Tibial nerve (tissue), 4 donors: ENCODE data around the gene ISLR. TPM values are rescaled to one million over a fixed set of nuclear protein-coding genes. Genes with fewer than 3 reads are reported as not detected.

Source experiments
- DNase-seq, 2 donors: peaks; one replicate each; pipeline ENCODE4 v3.0.0-alpha.2; 2019; ENCODE audit warnings: low spot score in 2 of 2
- H3K27ac ChIP-seq, 4 donors: fragments of 200-600 bp; sonication (generic) in 3 of 4; one replicate each; pipeline ENCODE4 v1.5.1; 2017 to 2019; ENCODE audit warnings: mild to moderate bottlenecking in 1 of 4
- H3K27me3 ChIP-seq, 2 donors: fragments of 200-600 bp; sonication (generic) in 1 of 2; one replicate each; pipeline versions ENCODE4 v1.5.1 to v1.6.0; 2017 to 2019
- H3K36me3 ChIP-seq, 3 donors: fragments of 200-600 bp; sonication (generic); one replicate each; pipeline ENCODE4 v1.5.1; 2018 to 2019
- H3K4me1 ChIP-seq, 4 donors: fragments of 200-600 bp; sonication (generic) in 3 of 4; one replicate each; pipeline ENCODE4 v1.5.1; 2017 to 2019
- H3K4me3 ChIP-seq, 4 donors: fragments of 200-600 bp; sonication (generic) in 3 of 4; one replicate each; pipeline ENCODE4 v1.5.1; 2017 to 2019; ENCODE audit warnings: mild to moderate bottlenecking in 1 of 4, moderate library complexity in 1 of 4
- H3K9me3 ChIP-seq, 4 donors: fragments of 200-600 bp; sonication (generic) in 3 of 4; one replicate each; pipeline ENCODE4 v1.5.1; 2017 to 2019
- CTCF ChIP-seq, 5 experiments: fragments of 200-600 bp in 3 of 5; fragments of 450-650 bp in 2 of 5; sonication (generic) in 3 of 5; IDR thresholded peaks; one replicate each; pipeline ENCODE4 v1.5.1; 2016 to 2019; ENCODE audit warnings: antibody characterized with exemption in 5 of 5, mild to moderate bottlenecking in 3 of 5, moderate library complexity in 2 of 5
- EP300 ChIP-seq, 2 donors: sonication (generic); formaldehyde crosslinking; IDR thresholded peaks; one replicate each; pipeline ENCODE4 v1.6.1; 2017; ENCODE audit warnings: antibody characterized with exemption in 2 of 2, mild to moderate bottlenecking in 1 of 2
- POLR2A ChIP-seq, 2 donors: fragments of 450-650 bp; IDR thresholded peaks; one replicate each; pipeline ENCODE4 v1.6.1; 2017; ENCODE audit warnings: antibody characterized with exemption in 2 of 2, mild to moderate bottlenecking in 2 of 2, moderate library complexity in 2 of 2
- WGBS, 2 donors: methylation state at CpG; one replicate each; pipeline ENCODE4 v1.1.5; 2018; 5-methylcytosine and 5-hydroxymethylcytosine counted together
- total RNA-seq, 4 donors: library from RNA; depleted of rRNA; stranded (reverse); fragments of >200 nt; gene quantifications; one replicate each; pipeline ENCODE4 v1.1.0, GENCODE V29; 2016

The ISLR gene
- total RNA-seq, 4 donors from 2014 or later: 41.7 to 250 (median 164) TPM

DNA sequence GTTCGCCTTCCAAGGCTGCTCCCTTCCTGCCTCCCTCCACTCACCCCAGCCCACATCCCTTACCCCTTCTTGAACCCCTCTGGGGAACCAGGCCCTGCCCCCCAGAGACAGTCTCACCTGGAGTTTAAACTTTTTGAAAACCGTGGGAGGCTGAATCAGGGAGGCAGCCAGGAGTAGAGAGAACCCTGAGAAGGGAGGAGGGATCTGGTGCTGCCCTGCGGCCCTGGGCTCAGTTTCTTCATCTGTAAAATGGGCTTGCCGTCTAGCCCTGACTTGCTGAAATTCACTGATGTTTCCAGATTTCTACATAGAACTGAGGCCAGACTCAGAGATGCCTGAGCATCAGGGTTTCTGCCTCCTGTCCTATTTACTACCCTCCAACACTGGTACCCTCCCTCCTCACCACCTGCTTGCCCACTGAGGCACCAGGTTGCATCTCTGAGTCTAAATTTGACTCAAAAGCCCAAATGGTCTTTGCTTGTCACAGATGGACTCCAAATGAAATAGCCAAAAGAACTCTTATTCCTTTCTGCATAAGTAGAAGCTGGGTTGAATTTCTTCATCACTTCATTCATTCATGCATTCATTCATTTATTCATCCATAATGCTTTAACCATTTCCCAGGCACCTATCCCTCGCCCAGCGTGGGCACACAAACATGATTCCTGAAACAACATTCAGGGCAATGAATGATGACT, 41.0 kb downstream of the ISLR start:
- no peaks in the 10 kb centered on the region for H3K27me3 ChIP-seq
- H3K4me3 ChIP-seq: no peak overlapping the region
- no peak for DNase-seq
- no peaks in the 10 kb centered on the region for H3K36me3 ChIP-seq
- peaks cover 0 to 3% (median 0%) of the 10 kb centered on the region in 4 donors for H3K9me3 ChIP-seq
- H3K27ac ChIP-seq: no peak overlapping the region
- 53 to 56% methylated on average over 6 of the region's 6 CpGs for WGBS, 2 donors
- no peak for TF ChIP-seq EP300 (IDR thresholded peaks at IDR 0.05)
- TF ChIP-seq CTCF (IDR thresholded peaks at IDR 0.05): no peak
- no peak for TF ChIP-seq POLR2A (IDR thresholded peaks at IDR 0.05)
- no peaks in the 10 kb centered on the region for H3K4me1 ChIP-seq

GRCh38 chr15:74215958-74216357, 42.4 kb downstream of the ISLR start:
- 84 to 86% methylated on average over 8 of the region's 8 CpGs for WGBS, 2 donors
- H3K9me3 ChIP-seq: peaks cover 0 to under 1% (median 0%) of the 10 kb centered on the region in 4 donors
- TF ChIP-seq POLR2A (IDR thresholded peaks at IDR 0.05): no peak
- no peak for TF ChIP-seq EP300 (IDR thresholded peaks at IDR 0.05)
- no peak overlapping the region for H3K4me3 ChIP-seq
- DNase-seq: no peak
- peaks cover 0 to 3% of the 10 kb centered on the region in 2 donors for H3K27me3 ChIP-seq
- no peaks in the 10 kb centered on the region for H3K4me1 ChIP-seq
- H3K27ac ChIP-seq: no peak overlapping the region
- H3K36me3 ChIP-seq: no peaks in the 10 kb centered on the region

GRCh38 chr15:74216949-74217348, 43.4 kb downstream of the ISLR start:
- Histone ChIP-seq H3K4me3 (no peak overlapping the region), H3K36me3 (no peaks in the 10 kb centered on the region), H3K4me1 (peaks cover 0 to 8% (median 0%) of the 10 kb centered on the region in 4 donors), H3K9me3 (no peaks in the 10 kb centered on the region), H3K27ac (no peak overlapping the region), H3K27me3 (peaks cover 0 to 3% of the 10 kb centered on the region in 2 donors)
- no peak for DNase-seq
- TF ChIP-seq POLR2A (IDR thresholded peaks at IDR 0.05) (no peak), CTCF (IDR thresholded peaks at IDR 0.05) (no peak), EP300 (IDR thresholded peaks at IDR 0.05) (no peak)
- 85 to 92% methylated on average over 3 of the region's 3 CpGs for WGBS, 2 donors

- H3K9me3 ChIP-seq: no peaks in the 10 kb centered on the region
- no peak overlapping the region for H3K27ac ChIP-seq
- TF ChIP-seq EP300 (IDR thresholded peaks at IDR 0.05) (no peak), POLR2A (IDR thresholded peaks at IDR 0.05) (no peak), CTCF (IDR thresholded peaks at IDR 0.05) (no peak)
- no peak for DNase-seq
- H3K4me3 ChIP-seq: no peak overlapping the region
- peaks cover 0 to 17% (median 0%) of the 10 kb centered on the region in 4 donors for H3K4me1 ChIP-seq
- peaks cover 0 to 11% of the 10 kb centered on the region in 2 donors for H3K27me3 ChIP-seq
- 90 to 93% methylated on average over 2 to 16 of the region's 16 CpGs for WGBS, 2 donors
- no peaks in the 10 kb centered on the region for H3K36me3 ChIP-seq
Measured at GRCh38 chr15:74217907-74218885, 44.7 kb downstream of the ISLR start.

- Histone ChIP-seq H3K36me3 (no peaks in the 10 kb centered on the region), H3K27me3 (peaks cover 0 to 24% of the 10 kb centered on the region in 2 donors), H3K4me1 (peaks cover 0 to 17% (median 0%) of the 10 kb centered on the region in 4 donors), H3K27ac (no peak overlapping the region), H3K9me3 (no peaks in the 10 kb centered on the region), H3K4me3 (no peak overlapping the region)
- 58 to 66% methylated on average over 11 of the region's 11 CpGs for WGBS, 2 donors
- no peak for DNase-seq
- TF ChIP-seq POLR2A (IDR thresholded peaks at IDR 0.05) (no peak), CTCF (IDR thresholded peaks at IDR 0.05) (no peak), EP300 (IDR thresholded peaks at IDR 0.05) (no peak)
Measured at GRCh38 chr15:74220475-74221248, 47.2 kb downstream of the ISLR start.
